ENCODE results near the gene LARP6.
"Not testable (repeated sequence)": the region's sequence is repeated elsewhere in the genome, so short reads cannot be mapped to it uniquely, and the experiment has no call there.

Gene LARP6

DNA sequence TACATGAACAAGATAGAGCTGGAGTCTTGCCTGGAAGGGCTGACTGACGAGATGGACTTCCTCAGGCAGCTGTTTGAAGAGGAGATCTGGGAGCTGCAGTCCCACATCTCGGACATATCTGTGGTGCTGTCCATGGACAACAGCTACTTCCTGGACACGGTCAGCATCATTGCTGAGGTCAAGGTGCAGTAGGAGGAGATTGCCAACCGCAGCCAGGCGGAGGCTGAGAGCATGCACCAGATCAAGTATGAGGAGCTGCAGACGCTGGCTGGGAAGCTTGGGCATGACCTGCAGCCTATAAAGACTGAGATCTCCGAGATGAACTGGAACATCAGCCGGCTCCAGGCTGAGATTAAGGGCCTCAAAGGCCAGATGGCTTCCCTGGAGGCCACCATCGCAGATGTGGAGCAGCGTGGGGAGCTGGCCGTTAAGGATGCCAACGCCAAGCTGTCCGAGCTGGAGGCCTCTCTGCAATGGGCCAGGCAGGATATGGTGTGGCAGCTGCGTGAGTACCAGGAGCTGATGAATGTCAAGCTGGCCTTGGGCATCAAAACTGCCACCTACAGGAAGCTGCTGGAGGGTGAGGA is 5.5 kb upstream of the LARP6 start:
- DNase-seq: no peak

DNA sequence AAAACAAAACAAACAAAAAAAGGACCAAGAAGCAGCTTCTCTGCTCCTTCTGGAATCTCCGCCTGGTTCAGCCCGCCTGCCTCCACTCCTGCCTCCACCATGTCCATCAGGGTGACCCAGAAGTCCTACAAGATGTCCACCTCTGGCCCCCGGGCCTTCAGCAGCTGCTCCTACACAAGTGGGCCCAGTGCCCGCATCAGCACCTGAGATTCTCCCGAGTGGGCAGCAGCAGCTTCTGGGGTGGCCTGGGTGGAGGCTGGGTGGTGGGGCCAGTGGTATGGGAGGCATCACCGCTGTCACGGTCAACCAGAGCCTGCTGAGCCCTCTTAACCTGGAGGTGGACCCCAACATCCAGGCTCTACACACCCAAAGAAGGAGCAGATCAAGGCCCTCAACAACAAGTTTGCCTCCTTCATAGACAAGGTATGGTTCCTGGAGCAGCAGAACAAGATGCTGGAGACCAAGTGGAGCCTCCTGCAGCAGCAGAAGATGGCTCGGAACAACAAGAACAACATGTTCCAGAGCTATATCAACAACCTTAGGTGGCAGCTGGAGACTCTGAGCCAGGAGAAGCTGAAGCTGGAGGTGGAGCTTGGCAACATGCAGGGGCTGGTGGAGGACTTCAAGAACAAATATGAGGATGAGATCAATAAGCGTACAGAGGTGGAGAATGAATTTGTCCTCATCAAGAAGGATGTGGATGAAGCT is 4.8 kb upstream of the LARP6 start:
- not testable (repeated sequence) for DNase-seq

DNA sequence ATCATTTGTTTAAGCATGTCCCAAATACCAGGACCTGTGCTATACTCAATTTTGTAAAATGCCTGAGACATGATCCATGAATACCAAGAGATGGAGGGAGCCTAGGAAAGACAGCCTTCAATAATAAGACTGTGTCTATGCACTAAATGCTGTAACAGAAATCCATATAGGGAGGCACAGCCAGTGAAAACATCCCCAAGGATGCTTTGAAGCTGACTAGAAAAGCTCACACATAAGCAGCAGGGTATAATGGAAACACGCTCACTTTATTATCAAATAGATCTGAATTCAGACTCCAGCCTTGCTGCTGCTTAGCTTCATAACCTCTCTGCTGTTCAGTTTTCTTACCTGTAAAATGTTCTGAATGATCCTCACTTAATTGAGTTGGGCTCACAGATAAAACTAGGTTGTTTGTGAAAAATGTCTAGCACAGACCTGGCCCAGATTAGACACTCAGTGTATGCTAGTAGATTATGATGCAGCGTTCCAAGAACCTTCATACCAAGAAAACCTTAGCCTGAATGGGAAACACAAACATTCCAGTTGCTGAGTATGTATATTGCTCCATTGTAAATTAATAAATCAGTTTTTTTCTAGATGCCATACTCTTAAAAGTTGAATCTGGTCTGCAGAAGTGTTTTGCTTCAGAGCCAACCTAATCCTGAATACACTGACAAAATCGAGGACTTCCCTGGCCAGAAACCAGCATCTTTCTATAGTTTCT is 3.8 kb upstream of the LARP6 start:
- DNase-seq: no peak

DNA sequence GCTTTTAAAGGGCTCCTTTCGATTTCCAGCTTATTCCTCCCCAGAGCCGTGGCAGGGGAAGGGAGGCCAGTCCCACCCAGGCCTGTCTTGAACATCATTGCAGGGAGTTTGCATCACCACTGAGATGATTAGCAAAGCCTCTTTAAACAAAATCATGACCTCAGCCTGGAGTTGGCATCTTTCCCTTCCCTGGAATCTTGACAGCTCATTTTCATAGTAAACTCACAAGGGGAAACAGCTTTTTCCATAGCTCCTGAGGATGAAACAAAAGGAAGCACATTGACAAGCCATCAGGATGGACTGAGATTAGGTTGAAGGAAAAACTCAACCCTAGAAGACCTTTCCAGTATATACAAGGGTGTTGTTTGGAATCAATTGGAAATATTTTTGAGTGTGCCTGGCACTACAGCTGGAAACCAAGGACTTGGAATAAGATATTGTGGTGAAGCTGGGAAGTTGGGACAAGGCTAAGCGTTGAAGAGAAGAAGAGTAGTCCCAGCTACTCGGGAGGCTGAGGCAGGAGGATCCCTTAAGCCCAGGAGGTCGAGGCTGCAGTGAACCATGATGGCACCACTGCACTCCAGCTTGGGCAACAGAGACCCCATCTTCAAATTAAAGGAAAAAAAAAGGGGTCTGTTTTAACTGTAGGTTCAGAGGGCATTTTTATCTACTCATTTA is 3.1 kb upstream of the LARP6 start:
- DNase-seq: peak in 26 of 56 donors; percentile 19 to 78 (median 46)

DNA sequence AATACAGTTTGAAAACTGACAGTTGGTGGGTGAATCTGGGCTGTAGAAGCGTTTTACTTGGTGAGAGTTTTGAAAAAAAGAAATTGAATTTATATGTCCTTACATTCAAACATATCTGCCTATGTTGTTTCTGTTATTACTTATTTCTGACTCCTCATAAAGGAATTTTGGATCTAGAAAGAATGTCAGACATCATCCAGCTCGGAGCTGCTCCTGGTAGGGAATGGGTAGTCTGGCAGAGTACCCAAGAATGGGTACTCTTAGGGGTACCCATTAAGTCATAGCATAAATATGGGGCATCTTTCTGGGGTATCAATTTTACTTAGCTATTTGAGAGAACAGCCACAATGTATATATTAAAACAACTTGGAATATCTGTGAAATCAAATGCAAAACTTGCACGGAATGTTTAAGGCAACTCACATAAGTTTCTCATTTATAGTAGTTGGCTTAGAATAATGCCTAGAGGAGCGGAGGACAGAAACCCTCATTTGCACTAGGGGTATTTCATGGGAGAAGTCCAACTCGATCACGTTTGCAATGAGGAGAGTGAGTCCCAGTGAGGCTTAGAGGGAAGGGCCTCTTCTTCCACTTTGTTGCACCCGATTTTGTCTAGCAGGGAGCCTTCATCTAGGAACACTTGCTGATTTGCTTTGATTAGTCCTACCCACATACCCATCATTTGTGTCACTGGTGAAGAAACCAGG is 2.4 kb upstream of the LARP6 start:
- DNase-seq: no peak

DNA sequence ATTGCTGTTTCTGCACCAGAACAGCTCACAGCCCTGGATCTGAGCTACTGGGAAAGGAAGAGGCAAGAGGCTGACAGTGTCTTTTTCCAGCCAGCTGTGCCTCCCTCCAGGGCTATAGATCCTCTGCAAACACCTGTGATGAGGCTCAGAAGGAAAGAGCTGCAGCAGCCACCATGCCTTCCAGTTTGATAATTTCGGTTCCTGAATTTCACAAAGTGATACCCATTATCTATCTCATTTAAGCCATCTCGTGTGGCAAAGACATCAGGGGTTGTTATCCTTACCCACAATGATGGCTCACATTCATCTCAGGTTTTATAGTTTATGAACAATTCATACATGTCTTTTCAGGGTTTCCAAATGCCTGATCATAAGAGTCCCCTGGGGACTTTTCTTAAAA is 1.8 kb upstream of the LARP6 start:
- DNase-seq: no peak

DNA sequence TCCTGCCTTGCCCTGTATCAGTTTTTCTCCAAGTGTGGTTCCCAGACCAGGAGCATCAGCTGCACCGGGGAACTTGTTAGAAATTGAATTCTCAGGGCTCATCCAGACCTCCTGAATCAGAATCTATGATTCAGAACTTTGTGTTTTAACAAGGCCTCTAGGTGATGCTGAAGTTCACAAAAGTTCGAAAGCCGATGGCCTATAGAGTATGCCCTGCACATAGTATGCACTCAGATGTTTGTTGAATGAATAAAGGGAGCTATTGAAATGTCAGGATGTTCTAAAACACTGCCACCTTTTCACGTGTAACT is 664 bp upstream of the LARP6 start:
- DNase-seq: peak in 2 of 56 donors; percentile 51 to 66

DNA sequence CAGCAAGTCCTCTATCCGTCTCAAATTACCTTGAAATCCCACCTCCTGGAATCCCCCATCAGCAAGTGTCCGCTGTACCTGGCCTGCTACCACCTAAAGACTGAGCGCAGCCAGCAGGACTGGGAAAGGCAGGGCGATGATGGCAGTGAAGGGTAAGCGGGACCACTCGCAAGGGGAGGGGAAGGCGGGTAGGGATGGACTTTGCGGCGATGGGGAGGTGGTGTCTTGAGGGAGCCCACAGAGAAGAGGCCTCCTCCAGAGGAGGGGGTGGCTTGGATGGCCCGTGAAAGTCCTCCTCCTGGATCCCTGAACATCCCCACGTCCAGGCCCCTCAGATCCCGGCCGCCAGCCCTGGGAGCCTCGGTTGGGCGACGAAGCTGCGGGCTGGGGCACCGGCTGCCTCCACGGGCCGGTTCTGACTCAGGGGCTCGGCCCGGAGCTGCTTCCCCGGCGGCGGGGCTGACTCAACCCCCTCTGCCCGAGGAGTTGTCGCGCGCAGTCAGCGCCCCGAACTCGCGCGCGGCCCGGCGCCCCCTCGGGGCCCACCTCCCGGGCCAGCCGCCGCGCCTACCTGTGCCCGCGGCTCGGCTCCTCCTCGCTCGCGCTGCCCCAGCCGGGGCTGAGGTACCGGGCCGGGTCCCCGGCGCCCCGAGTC is 512 bp downstream of the LARP6 start:
- DNase-seq: peak in 18 of 56 donors; percentile 25 to 69 (median 57)

DNA sequence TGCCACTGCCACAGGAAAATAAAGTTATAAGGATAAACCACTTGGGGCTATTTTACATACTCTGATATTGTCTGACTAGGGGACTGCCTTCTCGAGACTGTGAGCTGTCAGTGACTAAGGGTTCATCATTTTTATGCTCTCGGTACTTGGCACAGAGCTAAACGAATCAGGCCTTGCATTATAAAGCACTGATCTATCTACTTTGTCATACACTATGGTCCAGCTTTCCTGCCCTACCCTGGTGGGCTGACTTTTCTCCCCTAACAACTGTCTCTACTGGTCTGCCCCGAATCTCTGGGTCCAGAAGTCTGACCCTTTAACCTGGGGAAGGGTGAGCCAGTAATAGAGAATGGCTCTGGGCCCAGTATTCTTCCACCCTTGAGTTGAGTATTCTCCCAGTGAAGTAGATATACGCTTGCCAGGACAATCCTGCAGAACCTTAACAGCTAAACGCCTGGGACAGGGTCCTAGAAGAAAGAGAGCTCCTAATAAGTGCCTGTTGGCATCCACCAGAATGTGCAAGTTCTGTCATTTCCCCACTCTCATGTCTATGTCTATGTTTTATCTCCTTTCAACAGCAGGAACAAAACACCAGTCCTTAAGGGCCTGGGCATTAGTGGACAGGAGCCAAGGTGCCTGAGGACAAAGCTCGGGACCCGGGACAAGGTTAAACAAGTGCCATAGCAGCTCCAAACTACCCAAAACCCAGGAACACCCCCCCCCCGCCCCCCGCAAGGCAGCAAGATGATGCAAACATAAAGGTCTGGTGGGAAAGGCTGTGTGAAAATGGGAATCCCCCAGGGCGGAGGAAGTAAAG is 1.2 kb downstream of the LARP6 start:
- DNase-seq: peak in 4 of 56 donors; percentile 31 to 66 (median 51)

DNA sequence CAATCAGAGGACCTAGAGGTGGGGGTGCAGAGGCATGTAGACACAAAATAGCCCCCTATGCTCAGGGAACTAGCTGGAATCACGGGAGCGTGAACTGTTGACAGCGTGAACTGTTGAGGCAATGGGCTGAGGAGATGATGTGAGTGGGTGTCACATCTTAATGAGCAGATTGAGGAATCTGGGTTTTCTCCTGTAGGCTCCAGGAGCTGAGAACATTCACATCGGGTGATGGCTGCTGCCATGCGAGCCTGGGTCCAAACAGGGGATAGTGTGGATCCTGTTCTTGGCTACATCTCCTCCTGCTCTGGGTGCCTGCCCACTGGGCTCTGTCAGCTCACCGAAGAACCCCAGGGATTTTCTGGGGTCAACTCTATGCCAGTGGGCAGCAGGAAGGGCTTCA is 2.1 kb downstream of the LARP6 start:
- peak in 2 of 56 donors; percentile 27 to 47 for DNase-seq

DNA sequence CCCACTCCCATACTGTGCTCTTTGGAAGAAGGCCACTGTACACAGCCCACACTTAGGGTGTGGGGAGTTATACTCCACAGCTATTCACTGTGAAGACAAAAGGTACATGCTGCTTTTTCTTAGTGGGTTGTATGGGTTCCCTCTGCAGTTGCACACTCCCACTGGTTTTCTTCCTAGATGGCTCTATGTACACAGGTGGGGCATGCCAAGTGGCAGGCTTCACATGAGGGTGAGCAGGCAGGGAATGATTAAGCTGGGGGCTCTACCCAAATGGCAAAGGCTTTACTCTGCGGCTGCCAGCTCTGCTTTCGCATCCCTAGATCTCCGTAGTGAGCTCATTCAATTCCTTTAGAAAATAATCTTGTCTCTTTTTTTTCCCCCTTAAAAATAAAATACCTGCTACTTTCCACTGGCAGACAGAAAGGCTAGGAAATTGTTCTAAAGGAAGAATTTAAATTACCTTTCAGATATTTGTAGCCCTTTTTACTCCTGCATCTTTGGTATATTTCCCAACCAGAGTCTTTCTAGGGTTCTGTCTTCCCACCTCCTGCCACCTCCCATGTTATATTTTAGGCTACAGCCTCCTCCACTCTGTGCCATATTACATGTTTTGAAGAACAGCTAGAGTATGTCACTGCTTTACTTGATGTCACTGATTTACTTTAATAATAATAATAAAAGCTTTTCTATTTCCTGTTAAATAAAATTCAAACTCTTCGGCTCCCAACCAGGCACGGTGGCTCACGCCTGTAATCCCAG is 8.2 kb downstream of the LARP6 start:
- peak in 7 of 56 donors; percentile 12 to 55 (median 36) for DNase-seq

DNA sequence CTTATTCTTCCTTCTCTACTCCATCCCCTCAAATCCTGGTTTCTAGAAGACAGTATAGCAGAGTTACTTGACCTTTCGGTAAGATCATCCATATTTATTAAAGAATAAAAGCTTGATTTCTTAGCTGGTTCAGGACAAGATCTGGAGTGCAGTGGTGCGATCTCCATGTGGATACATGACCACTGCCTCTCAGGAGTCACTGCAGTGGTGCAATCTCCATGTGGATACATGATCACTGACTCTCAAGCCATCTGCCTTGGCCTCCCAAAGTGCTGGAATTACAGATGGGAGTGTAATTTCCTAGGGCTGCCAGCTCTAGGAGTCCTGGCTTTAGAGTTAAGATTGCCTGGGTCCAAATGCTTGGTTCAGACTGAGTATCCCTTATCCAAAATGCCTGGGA is 16.5 kb downstream of the LARP6 start:
- no peak for DNase-seq

DNA sequence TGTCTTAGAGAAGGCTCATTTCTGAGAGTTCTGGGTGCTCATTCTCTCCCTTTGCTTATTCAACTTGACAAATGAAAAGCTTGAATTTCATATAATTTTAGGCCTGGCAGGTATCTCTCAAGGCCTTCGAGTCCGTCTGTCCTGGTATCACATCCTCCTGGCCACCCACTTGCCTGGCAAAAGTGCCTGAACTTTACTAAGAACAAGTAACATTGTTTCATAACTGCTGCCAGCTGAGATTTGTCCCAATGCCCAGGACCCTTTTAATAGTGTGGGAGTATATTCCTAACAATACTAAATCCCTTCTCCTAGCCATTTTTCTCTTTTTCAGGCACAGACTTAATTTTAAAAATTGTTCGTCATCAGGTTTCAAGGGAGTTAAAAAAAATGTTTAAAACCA is 18.1 kb downstream of the LARP6 start:
- peak in 1 of 56 donors; percentile 17 for DNase-seq

DNA sequence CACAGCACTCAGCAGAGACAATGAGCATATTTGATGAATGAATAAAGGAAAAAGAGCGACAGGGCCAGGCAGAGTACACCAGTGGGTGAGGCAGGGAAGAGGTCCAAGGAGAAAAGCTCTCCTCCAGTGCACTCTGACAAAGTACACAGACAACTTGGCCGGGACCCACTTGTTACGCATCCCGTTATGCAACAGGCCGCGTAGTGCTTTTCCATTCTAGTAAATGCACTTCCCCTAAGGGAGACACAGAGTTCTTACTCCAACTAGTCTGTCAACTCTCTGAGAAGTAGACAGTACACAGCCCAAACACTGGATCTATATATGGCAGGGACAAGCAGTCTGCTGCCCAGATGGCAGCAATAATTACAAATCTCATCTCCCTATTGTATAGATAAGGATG is 18.5 kb downstream of the LARP6 start:
- DNase-seq: peak in 1 of 56 donors; percentile 62

DNA sequence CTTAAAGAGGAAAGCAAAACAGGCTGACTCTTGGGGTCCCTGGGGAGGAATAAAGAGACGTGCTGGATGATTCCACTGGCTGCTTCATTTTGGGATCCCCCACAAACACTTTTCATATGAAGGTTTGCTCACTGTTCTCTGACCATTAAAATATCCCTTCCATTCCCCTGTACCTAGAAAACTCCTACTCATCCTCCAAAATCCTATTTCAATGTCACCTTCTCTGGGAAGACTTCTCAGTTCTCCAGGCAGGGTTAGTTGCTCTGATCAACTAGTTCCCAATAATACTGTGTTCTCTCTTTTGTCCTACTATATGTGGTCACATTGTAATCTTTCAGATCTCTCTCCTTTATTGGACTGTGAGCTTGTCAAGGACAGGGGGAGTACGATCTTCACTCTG is 19.0 kb downstream of the LARP6 start:
- DNase-seq: no peak

DNA sequence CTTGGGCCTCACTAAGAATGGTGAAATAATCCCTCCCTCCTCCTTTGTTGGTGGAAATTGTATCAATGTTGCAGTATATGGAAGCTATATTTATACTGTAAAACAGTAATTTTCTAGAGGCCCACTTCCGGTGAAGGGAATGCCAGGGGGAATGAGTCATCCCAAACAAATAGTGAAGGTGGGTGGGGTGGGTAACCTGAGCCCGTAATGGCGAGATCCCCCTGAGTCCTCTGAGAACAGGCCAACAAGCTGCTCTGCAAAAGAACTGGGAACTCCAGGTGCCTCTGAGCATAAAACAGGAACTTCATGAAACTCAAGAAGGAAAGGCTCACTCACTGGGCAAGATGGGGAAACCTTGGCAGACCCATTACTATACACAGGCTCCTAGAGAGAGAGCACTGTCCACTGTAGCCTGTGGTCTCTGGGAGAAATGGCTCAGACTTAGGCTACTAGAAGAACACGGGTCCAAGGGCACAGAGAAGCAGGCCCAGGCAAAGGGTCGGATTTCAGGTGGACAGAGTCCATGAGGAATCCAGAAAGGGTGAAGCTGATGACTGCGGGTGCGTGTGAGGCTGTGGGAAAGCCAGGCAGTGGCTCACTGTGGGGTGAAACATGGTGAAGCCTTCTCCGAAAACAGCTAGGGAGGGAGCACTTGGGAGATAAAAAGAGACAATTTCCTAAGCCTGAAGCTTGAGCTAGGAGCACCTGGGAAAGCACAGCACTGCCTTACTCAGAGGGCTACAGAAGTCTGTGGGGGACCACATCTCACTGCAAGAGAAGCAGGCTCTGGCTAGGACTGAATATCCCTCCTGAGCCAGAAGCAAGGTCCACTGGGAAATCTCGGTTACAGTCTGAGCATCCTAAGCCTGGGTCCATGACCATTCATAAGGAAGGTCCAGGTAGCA is 19.8 kb downstream of the LARP6 start:
- DNase-seq: no peak

DNA sequence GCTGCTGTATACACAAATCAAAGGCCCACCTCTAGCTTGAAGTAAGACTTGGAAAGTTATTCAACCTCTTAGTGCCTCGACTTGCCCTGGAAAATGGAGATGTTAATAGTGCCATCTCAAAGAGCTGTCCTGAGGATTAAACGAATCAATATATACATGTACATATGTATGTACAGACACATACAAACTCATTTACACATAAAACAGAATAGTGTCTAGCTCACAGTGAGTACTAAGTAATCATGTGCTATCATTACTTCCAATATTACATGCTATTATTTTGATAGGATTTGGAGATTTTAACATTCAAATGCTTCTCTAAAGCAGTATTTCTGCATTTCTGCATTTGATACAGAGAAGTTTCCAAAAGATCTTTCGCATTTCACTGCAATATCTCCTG is 20.5 kb downstream of the LARP6 start:
- DNase-seq: no peak

DNA sequence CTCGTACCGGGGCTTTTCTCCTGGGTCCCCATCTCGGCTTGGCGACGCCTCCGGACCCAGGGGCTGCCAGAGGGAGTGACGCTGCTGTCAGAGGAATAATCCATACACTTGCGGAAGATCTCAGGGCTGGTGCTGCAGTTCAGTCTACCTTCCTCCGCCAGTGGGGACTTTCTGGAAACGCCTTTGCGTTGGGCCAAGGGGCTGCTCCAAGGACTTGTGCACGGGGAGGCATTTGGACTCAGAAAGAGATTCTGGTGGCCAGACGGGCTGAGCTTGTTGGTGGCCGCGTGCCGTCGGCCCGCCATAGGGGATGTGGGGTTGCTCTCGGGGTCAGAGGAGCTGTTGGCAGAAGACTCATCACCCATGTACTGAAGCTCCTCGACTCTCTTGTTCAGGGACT is 21.8 kb downstream of the LARP6 start:
- DNase-seq: no peak

All from nucleus accumbens (tissue), 56 donors.